ENCODE data around the gene ZHX3. TPM values are rescaled to one million over a fixed set of nuclear protein-coding genes. Genes with fewer than 3 reads are reported as not detected.

Gene ZHX3
- total and polyA plus RNA-seq, 2 of the 4 experiments (the other 2 are of a cell fraction), result 25.0 to 28.0 TPM

GRCh38 chr20:41258474-41258873 lies 59.1 kb downstream of the ZHX3 start:
- no peak overlapping the region for H4K5ac ChIP-seq (ENCODE audit: low read depth, low read length)
- H2BK20ac ChIP-seq (ENCODE audit: low read depth, low read length), result no peak overlapping the region
- H4K91ac ChIP-seq (ENCODE audit: insufficient read depth, low read depth, low read length), result no peak overlapping the region
- no peak overlapping the region for H2AK5ac ChIP-seq (ENCODE audit: low read depth, low read length)
- ChIA-PET CTCF (no interaction called here), POLR2A (ENCODE audit: unreplicated experiment) (no interaction called here)
- H2BK5ac ChIP-seq (ENCODE audit: low read depth, low read length, poor library complexity, severe bottlenecking), result no peak overlapping the region
- H2BK15ac ChIP-seq (ENCODE audit: low read depth, low read length), result no peak overlapping the region
- H2AK9ac ChIP-seq (replicated peaks; ENCODE audit: low read depth, low read length, poor library complexity), result no peak overlapping the region
- H3K36me3 ChIP-seq (ENCODE audit: control insufficient read depth, insufficient read depth, low read length), result no peaks in the 10 kb centered on the region
- H3K4ac ChIP-seq (ENCODE audit: low read depth, low read length), result no peak overlapping the region
- dilution Hi-C loops (cut with HindIII; ENCODE audit: low sequenced_read_pairs, unreplicated experiment), result no loop called here
- no peaks in the 10 kb centered on the region for H3K9me3 ChIP-seq (ENCODE audit: control insufficient read depth, insufficient read depth, low read length)
- no peak overlapping the region for H3K56ac ChIP-seq (ENCODE audit: extremely low read depth, insufficient read depth, low read length)
- no peak overlapping the region for H3K23ac ChIP-seq (ENCODE audit: low read depth, low read length)
- ATAC-seq (ENCODE audit: low read depth) (no peak), DNase-seq (no peak)
- no peak overlapping the region for H2BK120ac ChIP-seq (ENCODE audit: low read depth, low read length)
- no peak overlapping the region for H3K9ac ChIP-seq (ENCODE audit: low read depth, low read length)
- H4K8ac ChIP-seq (ENCODE audit: low read depth in 2 of 2, low read length in 2 of 2), result no peak overlapping the region
- in situ Hi-C loops (cut with MboI; ENCODE audit: low sequenced_read_pairs), result no loop called here
- H4K20me1 ChIP-seq (ENCODE audit: insufficient read depth, low read length), result peaks cover 12% of the 10 kb centered on the region
- H3K79me1 ChIP-seq (ENCODE audit: low read depth in 1 of 2, low read length in 2 of 2), result peaks cover 41 to 56% of the 10 kb centered on the region in 2 experiments
- intact Hi-C loops (cut with micrococcal nuclease), result no loop called here
- WGBS, 2 experiments (ENCODE audit: extremely low coverage in 2 of 2, insufficient read length in 1 of 2), result no CpG with 5 or more reads among the region's 3 CpGs
- no peak overlapping the region for H3K4me3 ChIP-seq (ENCODE audit: insufficient read depth, low read depth, low read length)
- no peak overlapping the region for H3K27ac ChIP-seq (ENCODE audit: insufficient read depth, low read length)
- H3K18ac ChIP-seq (ENCODE audit: low read depth, low read length), result no peak overlapping the region
- TF ChIP-seq MAFK (IDR thresholded peaks at IDR 0.05; ENCODE audit: low read depth, low read length), result no peak
- TF ChIP-seq SMC3 (IDR thresholded peaks at IDR 0.05; ENCODE audit: low read depth, low read length), result no peak
- no peak for TF ChIP-seq MAZ (IDR thresholded peaks at IDR 0.05; ENCODE audit: borderline replicate concordance, low read depth, low read length)
- TF ChIP-seq CHD1 (IDR thresholded peaks at IDR 0.05; ENCODE audit: low read depth, low read length), result no peak
- TF ChIP-seq USF2 (IDR thresholded peaks at IDR 0.05; ENCODE audit: low read depth, low read length), result no peak
- no peak for TF ChIP-seq RAD21 (IDR thresholded peaks at IDR 0.05; ENCODE audit: low read length)
- TF ChIP-seq RFX5 (IDR thresholded peaks at IDR 0.05; ENCODE audit: low read depth, low read length), result no peak
- TF ChIP-seq CTCF (conservative IDR thresholded peaks at IDR 0.05; ENCODE audit: low read depth, low read length), result no peak
- TF ChIP-seq CEBPB (IDR thresholded peaks at IDR 0.05; ENCODE audit: low read depth, low read length), result no peak
- no peak for TF ChIP-seq FOS (IDR thresholded peaks at IDR 0.05; ENCODE audit: low read depth, low read length)
- no peak for TF ChIP-seq POLR2A (IDR thresholded peaks at IDR 0.05; ENCODE audit: low read depth, low read length)
- no peak overlapping the region for H2AFZ ChIP-seq (replicated peaks; ENCODE audit: low read length, poor library complexity)
- no TSS peak for BruUV-seq (replicated peaks)
- H3K27me3 ChIP-seq (ENCODE audit: control insufficient read depth, insufficient read depth, low read length), result no peaks in the 10 kb centered on the region
- peaks cover 8% of the 10 kb centered on the region for H3K9me1 ChIP-seq (ENCODE audit: insufficient read depth, low read length)
- H3K14ac ChIP-seq (replicated peaks; ENCODE audit: low read depth, low read length), result no peak overlapping the region
- H3K4me2 ChIP-seq (ENCODE audit: low read depth, low read length), result no peak overlapping the region
- H3K4me1 ChIP-seq (ENCODE audit: control insufficient read depth, insufficient read depth, low read length), result peaks cover 3% of the 10 kb centered on the region; the same call in 1 of the 2 replicates
